HG03575 (cell line): Measurements from ENCODE around the gene SETDB1.

Source experiments
- ATAC-seq: cut with Tn5 transposase; IDR thresholded peaks from one replicate; pipeline ENCODE4 v1.9.1; 2021; ENCODE audit not compliant: unreplicated experiment, insufficient number of reproducible peaks, low FRiP score; ENCODE audit errors: extremely low read depth

Gene SETDB1

GRCh38 chr1:150997126-150997872 is 71.1 kb downstream of the SETDB1 start:
- ATAC-seq, result no peak

- no peak for ATAC-seq
Observed at GRCh38 chr1:150997949-150998348, 71.8 kb downstream of the SETDB1 start.

- ATAC-seq, result no peak
Observed at GRCh38 chr1:150999051-150999674, 73.0 kb downstream of the SETDB1 start.

GRCh38 chr1:150999926-151000325 is 73.8 kb downstream of the SETDB1 start:
- ATAC-seq, result no peak

- ATAC-seq, result no peak
Observed at GRCh38 chr1:151000408-151000807, 74.2 kb downstream of the SETDB1 start.

- ATAC-seq, result no peak
Observed at GRCh38 chr1:151001602-151002001, 75.4 kb downstream of the SETDB1 start.

- ATAC-seq, result no peak
Observed at GRCh38 chr1:151002051-151002450, 75.9 kb downstream of the SETDB1 start.

- no peak for ATAC-seq
Observed at GRCh38 chr1:151002611-151003010, 76.4 kb downstream of the SETDB1 start.

GRCh38 chr1:151003180-151003579 is 77.0 kb downstream of the SETDB1 start:
- ATAC-seq, result no peak

- no peak for ATAC-seq
Observed at GRCh38 chr1:151005729-151006319, 79.7 kb downstream of the SETDB1 start.

GRCh38 chr1:151006327-151007052 is 80.3 kb downstream of the SETDB1 start, which contains the start of gene MINDY1:
Gene MINDY1, minus strand, starts transcription at chr1:151006902. Its CDS starts 4,285 bp downstream, at chr1:151002617.
- ATAC-seq, result no peak

GRCh38 chr1:151007853-151008243 is 81.7 kb downstream of the SETDB1 start:
- ATAC-seq, result no peak

GRCh38 chr1:151008244-151009205 is 82.4 kb downstream of the SETDB1 start, which contains the start of gene PRUNE1:
Gene PRUNE1, plus strand, starts transcription at chr1:151008449. Its CDS starts 184 bp downstream, at chr1:151008633.
- no peak for ATAC-seq

GRCh38 chr1:151009206-151009587 is 83.0 kb downstream of the SETDB1 start:
- ATAC-seq, result no peak

GRCh38 chr1:151009674-151010345 is 83.6 kb downstream of the SETDB1 start:
- no peak for ATAC-seq

GRCh38 chr1:151010346-151010726 is 84.2 kb downstream of the SETDB1 start:
- ATAC-seq, result no peak

- ATAC-seq, result no peak
Observed at GRCh38 chr1:151011154-151011850, 85.1 kb downstream of the SETDB1 start.
